ENCODE results near the gene PIP5K1B.

The PIP5K1B gene

GRCh38 chr9:68838245-68838644 is 133.2 kb downstream of the PIP5K1B start:
- TF ChIP-seq, protein P1, sequence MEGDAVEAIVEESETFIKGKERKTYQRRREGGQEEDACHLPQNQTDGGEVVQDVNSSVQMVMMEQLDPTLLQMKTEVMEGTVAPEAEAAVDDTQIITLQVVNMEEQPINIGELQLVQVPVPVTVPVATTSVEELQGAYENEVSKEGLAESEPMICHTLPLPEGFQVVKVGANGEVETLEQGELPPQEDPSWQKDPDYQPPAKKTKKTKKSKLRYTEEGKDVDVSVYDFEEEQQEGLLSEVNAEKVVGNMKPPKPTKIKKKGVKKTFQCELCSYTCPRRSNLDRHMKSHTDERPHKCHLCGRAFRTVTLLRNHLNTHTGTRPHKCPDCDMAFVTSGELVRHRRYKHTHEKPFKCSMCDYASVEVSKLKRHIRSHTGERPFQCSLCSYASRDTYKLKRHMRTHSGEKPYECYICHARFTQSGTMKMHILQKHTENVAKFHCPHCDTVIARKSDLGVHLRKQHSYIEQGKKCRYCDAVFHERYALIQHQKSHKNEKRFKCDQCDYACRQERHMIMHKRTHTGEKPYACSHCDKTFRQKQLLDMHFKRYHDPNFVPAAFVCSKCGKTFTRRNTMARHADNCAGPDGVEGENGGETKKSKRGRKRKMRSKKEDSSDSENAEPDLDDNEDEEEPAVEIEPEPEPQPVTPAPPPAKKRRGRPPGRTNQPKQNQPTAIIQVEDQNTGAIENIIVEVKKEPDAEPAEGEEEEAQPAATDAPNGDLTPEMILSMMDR (IDR thresholded peaks at IDR 0.05; ENCODE audit: extremely low read depth, missing control alignments) = no peak
- no peak for DNase-seq (ENCODE audit: low spot score)

GRCh38 chr9:68841276-68842052 is 136.4 kb downstream of the PIP5K1B start:
- TF ChIP-seq, protein P1 (IDR thresholded peaks at IDR 0.05; ENCODE audit: extremely low read depth, missing control alignments) = no peak

GRCh38 chr9:68842568-68842967 is 137.5 kb downstream of the PIP5K1B start:
- DNase-seq (ENCODE audit: low spot score) = no peak
- TF ChIP-seq, protein P1 (IDR thresholded peaks at IDR 0.05; ENCODE audit: extremely low read depth, missing control alignments) = no peak

More at GRCh38 chr9:68841276-68842052, 136.4 kb downstream of the PIP5K1B start:
- no peak for DNase-seq (ENCODE audit: low spot score)

DNA sequence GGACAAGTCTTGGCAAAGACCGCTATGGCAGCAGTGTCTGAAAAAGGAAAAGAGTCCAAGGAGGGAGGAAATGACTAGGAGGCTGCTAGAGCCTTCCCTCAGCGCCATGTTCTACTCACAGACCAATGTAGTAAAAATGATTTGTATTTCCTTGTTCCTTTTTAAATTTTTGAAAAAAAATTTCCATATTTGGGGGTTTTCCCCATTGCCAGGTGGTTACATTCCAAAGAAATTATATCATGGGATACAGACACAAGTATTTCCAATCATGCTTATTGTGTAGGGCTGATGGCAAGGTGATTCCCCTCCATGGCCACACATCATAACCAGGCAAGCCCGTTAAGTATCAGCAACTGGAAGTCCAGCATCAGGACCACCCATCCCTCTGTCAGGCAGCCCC is 138.2 kb downstream of the PIP5K1B start:
- TF ChIP-seq, protein P1 (IDR thresholded peaks at IDR 0.05; ENCODE audit: extremely low read depth, missing control alignments) = no peak
- no peak for DNase-seq (ENCODE audit: low spot score)

- DNase-seq (ENCODE audit: low spot score) = no peak
- TF ChIP-seq, protein P1 (IDR thresholded peaks at IDR 0.05; ENCODE audit: extremely low read depth, missing control alignments) = no peak
Measured at GRCh38 chr9:68844157-68844556, 139.1 kb downstream of the PIP5K1B start.

DNA sequence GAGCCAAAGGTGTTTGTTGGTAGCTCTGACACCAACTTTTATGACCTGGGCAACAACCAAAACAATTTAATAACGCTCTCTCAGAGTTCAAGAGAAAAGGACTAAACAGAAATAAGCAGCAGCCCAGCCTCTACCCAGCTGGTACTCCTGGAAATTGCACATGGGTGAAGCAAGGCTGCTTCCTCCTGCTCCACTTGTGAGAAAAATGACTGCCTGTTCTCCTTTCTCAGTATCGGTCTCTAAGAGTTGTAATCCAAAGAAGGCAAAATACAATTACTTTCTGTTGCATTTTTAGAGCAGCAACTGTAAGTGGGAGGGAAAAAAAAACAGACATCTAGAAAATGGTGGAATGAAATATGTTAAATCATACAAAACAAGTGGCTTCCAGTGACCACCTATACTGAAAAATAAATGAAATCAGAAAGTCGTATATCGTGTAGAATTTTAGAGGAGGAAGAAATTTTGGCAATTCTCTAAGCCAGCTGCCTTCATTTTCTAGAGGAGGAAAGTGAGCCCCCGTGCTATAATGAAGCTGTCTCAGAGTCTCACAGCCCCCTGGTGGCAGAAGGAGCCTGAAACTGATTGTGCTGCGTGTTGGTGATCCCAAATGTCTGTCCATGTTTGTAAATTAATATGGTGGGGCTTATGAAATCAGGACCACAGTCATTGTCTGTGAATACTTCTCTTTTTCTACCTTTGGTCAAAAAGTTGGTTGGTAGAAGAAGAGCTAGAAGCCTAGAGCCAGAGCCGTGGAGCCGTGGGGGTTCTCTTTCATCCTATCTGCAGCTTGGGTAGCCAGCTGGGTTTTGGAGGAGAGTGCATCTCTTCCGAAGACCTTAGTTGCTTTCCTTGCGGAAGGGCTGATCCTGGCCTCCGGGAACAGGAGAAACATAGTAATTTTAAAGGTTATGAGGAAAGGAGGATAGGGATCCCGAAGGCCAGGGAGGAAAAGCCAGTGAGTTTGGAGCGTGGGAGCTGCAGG is 139.9 kb downstream of the PIP5K1B start:
- TF ChIP-seq, protein P1 (IDR thresholded peaks at IDR 0.05; ENCODE audit: extremely low read depth, missing control alignments) = peak; percentile 36
- DNase-seq (ENCODE audit: low spot score) = peak; percentile 48

DNA sequence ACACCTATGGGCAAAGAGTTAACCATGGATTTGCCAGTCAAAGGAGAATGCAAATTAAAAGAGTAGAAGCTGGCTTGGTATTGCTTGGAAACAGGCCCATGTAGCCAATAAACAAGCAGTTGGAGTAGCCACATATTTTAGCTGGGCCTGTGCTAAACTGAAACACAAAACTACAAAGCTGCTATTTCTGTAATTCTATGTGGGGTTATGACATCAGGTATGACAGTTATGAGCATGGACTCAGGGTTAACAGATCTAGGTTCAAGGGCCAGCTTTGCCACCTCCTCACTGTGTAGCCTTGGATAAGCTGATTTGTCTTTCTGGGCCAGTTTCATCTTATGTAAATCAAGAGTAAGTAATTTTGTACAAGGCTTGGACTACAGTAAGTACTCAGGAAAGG is 142.7 kb downstream of the PIP5K1B start:
- TF ChIP-seq, protein P1 (IDR thresholded peaks at IDR 0.05; ENCODE audit: extremely low read depth, missing control alignments) = no peak
- DNase-seq (ENCODE audit: low spot score) = peak; percentile 20
